B cell (primary cell): Measurements from ENCODE around the gene SEMA3G.

Source experiments
- EZH2 ChIP-seq: IDR thresholded peaks from 2 replicates; pipeline ENCODE4 v1.6.1; 2012; ENCODE audit warnings: borderline replicate concordance, low read depth, mild to moderate bottlenecking, moderate library complexity, low read length; ENCODE audit not compliant: insufficient read depth, poor library complexity, severe bottlenecking
- TF ChIP-seq, protein P1 (sequence below): fragments of 200-600 bp; IDR thresholded peaks from one replicate; pipeline ENCODE4 v1.8.0; 2022; ENCODE audit warnings: antibody characterized with exemption, mild to moderate bottlenecking

GRCh38 chr3:52443268-52443610 lies 1.7 kb downstream of the SEMA3G start:
- TF ChIP-seq, protein P1, sequence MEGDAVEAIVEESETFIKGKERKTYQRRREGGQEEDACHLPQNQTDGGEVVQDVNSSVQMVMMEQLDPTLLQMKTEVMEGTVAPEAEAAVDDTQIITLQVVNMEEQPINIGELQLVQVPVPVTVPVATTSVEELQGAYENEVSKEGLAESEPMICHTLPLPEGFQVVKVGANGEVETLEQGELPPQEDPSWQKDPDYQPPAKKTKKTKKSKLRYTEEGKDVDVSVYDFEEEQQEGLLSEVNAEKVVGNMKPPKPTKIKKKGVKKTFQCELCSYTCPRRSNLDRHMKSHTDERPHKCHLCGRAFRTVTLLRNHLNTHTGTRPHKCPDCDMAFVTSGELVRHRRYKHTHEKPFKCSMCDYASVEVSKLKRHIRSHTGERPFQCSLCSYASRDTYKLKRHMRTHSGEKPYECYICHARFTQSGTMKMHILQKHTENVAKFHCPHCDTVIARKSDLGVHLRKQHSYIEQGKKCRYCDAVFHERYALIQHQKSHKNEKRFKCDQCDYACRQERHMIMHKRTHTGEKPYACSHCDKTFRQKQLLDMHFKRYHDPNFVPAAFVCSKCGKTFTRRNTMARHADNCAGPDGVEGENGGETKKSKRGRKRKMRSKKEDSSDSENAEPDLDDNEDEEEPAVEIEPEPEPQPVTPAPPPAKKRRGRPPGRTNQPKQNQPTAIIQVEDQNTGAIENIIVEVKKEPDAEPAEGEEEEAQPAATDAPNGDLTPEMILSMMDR = no peak
- TF ChIP-seq EZH2 = no peak
